NCI-H774 (cell line): ENCODE data around the gene ARRDC4.

Experiments used
- DNase-seq: peaks from one replicate; lab custom pipeline; 2025; lab: John Stamatoyannopoulos, UW

Gene ARRDC4

DNA sequence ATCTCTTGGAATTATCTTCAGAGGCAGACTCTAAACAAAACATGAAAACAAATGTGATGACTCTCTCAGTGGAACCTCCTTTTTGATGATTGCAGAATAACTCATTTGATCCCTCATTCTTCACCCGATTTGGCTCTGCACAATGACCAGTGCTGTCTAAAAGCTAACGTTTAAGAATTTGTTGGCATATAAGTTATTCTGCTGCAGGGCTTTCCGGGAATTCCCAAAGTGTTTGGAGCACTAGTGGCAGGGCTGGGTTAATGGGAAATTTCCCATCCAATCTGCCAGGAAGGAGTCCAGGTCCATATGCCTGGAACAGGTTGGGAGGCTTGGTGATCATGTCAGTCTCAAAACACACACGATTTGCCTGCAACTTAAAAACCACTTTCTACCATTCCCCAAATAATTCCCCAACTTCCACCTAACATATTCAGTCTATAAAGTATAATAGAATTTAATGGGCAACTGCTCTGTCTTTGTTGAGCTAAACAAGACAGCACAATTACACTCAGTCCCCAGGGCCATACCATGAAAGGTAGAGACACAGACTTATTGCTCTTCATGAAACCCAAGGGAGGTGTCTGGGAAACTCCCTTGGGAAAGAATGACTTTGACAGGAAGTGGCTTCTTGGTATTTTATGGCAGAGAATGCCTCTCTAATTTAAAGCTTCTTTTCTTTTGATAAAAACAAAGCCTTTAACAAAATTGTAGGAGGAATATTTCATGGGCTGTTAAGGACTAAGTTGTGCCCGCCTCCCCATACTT lies 38.0 kb downstream of the ARRDC4 start:
- DNase-seq, result no peak

DNA sequence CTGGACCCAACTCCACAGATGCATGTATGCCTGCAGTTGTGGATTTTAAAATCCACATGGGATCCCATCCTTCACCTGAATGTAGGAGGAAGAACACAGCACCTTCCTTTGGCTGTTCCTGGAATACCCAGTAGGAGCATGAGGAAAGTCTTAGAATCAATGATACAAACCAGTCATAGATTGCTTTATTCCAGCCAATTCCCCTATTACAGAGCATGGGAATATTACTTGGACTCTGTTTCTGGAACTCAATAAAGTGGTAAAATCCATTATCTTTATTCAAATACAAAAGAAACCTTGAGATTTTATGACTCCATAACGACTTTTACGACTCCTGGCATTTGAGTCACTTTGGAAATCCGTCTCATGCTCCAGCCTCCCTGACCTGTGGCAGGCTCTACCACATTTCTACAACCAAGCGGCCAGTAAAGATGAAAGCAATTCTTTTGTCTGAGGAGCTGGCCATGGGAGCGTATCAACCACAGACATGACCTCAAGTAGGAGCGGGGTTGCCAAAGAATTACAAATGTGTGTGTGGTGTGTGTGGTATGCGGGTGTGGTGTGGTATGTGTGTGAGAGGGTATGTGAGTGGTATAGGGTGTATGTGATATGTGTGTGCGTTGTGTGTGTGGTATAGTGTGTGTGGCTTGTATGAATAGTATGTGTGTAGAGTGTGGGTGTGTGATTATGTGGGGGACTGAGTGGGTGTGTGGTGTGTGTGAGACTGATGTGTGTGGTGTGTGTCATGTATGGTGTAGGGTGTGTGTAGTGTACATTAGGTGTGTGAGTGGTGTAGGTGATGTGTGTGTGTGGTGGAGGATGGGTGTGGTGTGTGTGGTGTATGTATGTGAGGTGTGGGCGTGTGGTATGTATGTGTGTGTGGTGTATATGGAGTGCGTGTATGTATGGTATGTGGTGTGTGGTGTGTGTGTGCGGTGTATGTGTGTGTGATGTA lies 40.0 kb downstream of the ARRDC4 start:
- DNase-seq, result no peak

DNA sequence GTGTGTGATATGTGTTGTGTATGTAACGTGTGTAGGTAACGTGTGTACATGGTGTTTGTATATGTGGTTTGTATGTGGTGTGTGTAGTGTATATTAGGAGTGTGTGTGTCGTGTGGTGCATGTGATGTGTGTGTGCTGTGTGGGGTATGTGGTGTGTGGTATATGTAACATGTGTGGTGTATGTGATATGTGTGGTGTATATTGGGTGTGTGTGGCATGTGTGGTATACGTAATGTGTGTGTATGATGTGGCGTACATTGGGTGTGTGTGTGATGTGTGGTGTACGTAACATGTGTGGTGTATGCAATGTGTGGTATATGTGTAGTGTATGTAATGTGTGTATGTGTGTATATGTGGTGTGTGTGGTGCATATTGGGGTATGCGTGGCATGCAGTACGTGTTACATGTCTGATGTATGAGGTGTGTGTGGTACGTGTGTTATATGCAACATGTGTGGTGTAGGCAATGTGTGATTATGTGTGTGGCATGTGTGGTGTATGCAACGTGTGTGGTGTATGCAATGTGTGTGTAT lies 41.2 kb downstream of the ARRDC4 start:
- DNase-seq, result no peak

DNA sequence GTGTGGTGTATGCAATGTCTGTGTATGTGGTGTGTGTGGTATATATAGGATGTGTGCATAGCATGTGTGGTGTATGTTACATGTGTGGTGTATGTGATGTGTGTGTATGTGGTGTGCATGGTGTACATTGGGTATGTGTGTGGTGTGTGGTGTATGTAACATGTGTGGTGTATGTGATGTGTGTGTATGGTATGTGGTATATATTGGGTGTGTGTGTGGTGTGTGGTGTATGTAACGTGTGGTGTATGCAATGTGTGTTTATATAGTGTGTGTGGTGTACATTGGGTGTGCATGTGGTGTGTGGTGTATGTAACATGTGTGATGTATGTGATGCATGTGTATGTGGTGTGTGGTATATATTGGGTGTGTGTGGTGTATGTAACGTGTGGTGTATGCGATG lies 41.9 kb downstream of the ARRDC4 start:
- no peak for DNase-seq

DNA sequence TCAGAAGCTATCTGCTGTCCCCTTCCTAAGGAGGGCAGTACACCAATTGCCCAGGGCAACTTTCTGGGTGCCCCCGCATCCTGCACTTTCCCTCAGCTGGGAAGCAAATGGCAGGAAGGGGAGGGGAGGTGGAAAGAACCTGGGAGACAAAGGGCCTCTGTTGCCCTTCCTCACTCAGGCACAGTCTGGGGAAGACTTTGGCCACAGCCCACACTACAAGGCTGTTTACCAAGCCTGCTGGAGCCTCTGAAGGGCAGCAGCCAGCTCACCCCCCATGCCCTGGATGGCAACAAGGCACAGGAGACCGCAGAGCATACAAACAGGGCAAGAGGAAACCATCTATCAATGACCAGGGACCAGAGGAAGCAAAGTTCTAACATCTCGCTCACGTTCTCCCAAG lies 42.4 kb downstream of the ARRDC4 start:
- no peak for DNase-seq

DNA sequence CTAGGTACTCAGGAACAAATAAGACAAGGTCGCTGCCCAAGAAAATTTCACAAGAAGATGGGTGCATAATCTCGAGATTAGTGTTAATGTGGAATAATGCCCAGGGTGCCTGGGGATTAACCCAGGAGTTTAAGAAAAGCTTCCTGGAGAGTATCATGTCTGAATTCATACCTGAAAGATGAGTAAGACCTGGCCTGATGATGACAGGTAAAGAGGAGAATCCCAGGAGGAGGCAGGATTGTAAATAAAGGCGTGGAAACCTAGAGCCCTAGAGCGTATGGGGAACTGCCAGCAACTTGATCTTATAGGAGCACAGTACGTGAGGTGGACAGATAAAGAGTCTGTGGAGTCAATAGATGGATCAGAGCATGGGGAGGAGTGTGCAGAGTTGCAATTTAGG lies 43.0 kb downstream of the ARRDC4 start:
- no peak for DNase-seq

DNA sequence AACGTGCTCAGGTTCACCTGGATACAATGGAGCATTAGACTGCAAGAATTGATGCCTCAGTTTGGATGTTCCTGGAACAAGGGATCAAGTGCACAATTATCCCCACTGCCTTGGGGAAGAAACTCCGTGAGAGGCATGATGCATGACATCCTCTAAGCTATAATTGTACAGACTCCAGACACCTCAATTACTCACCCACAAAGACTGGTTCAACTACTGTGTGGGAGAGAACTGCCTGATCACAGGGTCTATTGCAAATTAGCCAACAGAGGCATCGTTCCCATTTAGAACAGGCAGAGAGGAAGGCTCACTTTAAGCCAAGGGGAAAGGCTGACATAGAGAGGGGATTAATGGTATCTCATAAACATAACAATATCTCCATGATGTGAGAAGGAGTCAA lies 43.5 kb downstream of the ARRDC4 start:
- no peak for DNase-seq

DNA sequence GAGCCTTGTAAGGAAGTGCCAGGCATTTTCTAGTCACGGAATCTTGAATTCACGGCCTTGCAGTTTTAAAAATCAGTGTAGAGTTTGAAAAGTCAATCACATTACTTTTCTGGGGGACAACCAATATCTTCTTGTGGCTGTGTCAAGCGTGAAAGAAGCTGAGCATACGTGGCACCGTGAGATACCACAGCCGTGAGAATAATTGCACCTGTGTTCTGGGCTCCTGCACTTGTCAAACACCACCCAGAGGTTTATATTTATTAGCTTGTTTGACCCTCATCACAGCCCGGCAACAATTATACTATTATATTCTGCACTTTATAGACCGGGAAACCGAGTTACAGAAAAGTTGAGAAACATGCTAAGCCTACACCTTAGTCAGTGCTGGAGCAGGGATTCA lies 45.2 kb downstream of the ARRDC4 start:
- no peak for DNase-seq

DNA sequence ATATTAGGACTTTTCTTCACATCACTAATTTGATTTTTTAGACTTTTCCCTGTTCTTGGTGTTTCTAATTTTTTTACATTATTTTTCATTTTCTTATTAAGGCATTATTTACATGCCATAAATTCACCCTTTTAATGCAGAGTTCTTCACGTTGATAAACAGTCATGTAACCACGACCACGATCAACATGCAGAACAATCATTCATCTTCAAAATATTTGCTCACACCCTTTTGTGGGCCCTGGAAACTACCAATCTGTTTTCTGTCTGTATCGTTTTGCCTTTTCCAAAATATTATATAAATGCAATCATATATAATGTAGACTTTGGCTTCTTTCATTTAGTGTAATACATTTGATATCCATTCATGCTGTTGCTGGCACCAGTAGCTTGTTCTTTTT lies 48.7 kb downstream of the ARRDC4 start:
- DNase-seq, result no peak

DNA sequence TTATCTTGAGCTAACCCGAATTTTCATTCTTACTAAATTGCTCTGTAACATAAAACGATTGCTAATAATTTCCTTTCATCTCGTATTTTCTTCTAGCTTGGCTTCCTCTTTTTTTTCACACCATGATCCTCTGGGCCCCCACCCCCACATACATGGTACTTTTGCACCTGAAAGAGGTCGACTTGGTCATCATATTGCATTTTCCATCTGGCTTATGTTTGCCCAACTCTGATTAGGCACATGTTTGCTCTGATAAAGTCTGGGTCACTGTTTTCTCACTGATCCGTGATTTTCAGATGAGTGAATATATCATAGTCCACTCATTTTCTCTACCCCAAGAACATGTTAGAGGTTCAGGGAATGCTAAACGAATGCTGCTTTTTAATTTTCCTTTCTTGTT lies 49.5 kb downstream of the ARRDC4 start:
- DNase-seq, result no peak

DNA sequence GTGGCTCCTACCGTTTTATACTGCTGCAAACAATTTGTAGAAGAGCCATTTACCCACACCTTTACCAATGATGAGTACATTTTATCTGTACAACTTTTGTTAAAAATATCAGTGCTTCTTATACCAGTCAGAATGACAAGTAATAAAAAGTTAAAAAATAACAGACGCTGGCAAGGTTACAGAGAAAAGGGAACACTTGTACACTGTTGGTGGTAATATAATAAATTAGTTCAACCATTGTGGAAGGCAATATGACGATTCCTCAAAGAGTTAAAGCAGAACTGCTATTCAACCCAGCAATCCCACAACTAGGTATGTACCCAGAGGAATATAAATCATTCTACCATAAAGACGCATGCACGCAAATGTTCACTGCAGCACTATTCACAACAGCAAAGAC lies 51.9 kb downstream of the ARRDC4 start:
- DNase-seq, result no peak

DNA sequence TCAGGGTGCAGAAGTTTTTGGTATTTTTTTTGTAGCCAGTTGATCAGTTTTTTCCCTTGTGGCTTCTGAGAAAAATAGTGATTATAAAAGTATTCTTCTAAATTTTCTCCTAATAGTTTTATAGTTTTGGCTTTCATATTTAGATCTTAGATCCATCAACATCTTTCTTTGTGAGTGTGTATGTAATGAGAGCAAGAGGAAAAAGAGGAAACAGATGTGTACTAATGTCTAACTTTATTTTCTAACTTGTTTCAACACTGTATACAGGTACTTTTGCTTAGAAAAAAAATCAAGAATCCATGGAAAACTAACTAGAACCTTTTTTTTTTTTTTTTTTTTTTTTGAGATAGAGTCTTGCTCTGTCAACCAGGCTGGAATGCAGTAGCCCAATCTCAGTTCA lies 53.1 kb downstream of the ARRDC4 start:
- DNase-seq, result no peak

DNA sequence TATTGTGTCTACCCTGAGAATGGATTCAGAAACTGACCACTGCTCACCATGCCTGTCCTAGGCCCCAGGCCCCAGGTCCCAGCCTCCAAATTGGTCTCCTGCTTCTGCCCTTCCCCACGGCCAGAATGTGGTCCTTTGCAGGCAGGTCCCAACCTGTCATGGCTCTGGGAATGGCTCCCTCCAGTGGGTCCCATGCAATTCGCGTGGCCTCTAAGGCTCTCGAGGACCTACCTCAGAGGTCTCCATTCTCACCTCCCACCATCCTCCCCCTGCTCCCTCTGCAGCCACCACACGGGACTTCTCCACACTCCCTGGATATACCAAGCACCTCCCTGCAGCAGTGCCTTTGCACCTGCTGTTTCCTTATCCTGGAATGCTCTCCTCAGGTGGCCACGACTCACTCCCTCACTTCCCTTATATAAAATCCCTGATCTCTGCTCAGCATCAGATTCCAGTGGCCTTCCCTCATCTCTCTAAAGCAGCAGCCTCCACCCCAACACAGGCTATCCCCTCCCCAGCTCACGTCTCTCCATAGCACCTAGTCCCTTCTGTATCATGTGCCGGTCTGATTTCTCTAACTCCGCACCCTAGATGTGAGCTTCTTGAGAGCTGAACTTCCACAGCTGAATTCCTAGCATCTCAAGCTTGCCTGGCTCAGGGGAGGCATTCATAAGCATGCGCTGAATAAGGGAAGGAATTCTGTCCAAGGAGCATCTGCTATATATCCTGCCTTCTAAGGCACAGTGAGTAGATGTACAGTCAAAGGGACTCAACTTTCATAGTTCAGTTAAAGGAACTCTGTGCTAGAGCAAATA lies 56.9 kb downstream of the ARRDC4 start:
- no peak for DNase-seq

DNA sequence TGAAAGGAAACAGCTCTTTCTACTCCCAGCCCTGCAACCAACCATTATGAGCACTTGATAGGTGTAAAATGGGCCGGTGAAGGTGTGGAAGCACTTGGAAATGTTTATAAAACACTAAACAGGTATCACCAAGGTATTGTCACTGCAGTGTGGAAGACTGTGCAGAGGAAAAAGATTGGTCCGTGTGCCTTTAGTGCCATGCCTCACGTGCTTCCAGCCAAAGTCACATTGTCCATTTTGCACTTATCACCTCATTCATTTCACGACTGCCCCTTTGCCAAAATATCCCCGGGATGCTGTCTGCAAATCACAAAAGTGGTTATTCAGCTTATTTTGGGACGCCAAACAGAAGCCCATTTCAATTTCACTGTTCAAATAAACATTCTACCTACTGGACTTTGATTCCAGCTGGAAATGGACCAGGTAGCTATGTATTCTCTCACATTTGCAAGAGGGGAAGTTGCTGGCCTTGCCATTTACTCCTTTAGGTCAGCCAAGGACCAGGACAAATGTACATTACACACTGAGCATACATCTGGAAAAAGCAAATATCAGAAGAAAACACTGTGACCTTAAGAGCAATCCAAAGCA lies 58.4 kb downstream of the ARRDC4 start:
- no peak for DNase-seq
